G401 (cell line): Measurements from ENCODE around the gene CASP9. TPM values are rescaled to one million over a fixed set of nuclear protein-coding genes. Genes with fewer than 3 reads are reported as not detected.

Source experiments
- DNase-seq: peaks from one replicate; pipeline ENCODE4 v3.0.0-alpha.2; 2015; ENCODE audit warnings: low spot score
- in situ Hi-C: cut with HindIII; loops from 2 replicates; pipeline ENCODE4 v1.10.0; 2016; ENCODE audit warnings: low sequenced_read_pairs, mixed read lengths
- total RNA-seq: library from RNA; depleted of rRNA; stranded (reverse); fragments of >200 nt; shearing (Covaris generic); gene quantifications from 2 replicates; pipeline ENCODE4 v1.2.3, GENCODE V29; 2014; rRNA removed

Gene CASP9
- 12.3 and 15.6 TPM in 2 replicates for total RNA-seq

- no peak for DNase-seq
- in situ Hi-C loops: no loop called here
Observed at GRCh38 chr1:15524021-15524282, at the start of gene CASP9. TSS of gene CASP9 (minus strand) at chr1:15524215. CDS start at chr1:15524200, 15 bp downstream.

DNA sequence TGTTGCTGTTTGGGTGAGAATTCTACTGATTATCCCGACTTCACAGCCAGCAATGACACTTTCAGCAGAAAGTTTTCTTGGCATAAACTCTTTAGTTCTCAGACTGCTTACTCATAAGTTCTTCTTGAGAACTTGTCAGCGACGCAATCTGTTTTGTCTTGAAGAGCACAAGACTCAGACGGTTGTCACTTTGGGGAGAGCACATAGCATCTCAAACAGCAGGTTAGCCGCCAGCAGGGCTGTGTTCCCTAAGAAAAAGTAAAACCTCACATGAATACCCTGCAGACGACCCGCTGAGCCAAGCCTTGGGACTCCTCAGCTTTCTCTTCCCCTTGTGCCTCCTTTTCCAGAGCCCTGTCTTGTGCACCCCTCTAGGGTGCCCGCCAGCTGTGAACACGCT is 49.5 kb upstream of the CASP9 start:
- in situ Hi-C loops: no loop called here
- DNase-seq: no peak

GRCh38 chr1:15571266-15571665 is 47.3 kb upstream of the CASP9 start:
- DNase-seq: no peak
- in situ Hi-C loops: no loop called here

- in situ Hi-C loops: no loop called here
- no peak for DNase-seq
Observed at GRCh38 chr1:15570861-15571260, 46.8 kb upstream of the CASP9 start.

- DNase-seq: no peak
- in situ Hi-C loops: no loop called here
Observed at GRCh38 chr1:15568387-15569073, 44.5 kb upstream of the CASP9 start.

GRCh38 chr1:15559189-15559810 is 35.3 kb upstream of the CASP9 start:
- no peak for DNase-seq
- in situ Hi-C loops: no loop called here

- DNase-seq: no peak
- in situ Hi-C loops: no loop called here
Observed at GRCh38 chr1:15558516-15558915, 34.5 kb upstream of the CASP9 start.

DNA sequence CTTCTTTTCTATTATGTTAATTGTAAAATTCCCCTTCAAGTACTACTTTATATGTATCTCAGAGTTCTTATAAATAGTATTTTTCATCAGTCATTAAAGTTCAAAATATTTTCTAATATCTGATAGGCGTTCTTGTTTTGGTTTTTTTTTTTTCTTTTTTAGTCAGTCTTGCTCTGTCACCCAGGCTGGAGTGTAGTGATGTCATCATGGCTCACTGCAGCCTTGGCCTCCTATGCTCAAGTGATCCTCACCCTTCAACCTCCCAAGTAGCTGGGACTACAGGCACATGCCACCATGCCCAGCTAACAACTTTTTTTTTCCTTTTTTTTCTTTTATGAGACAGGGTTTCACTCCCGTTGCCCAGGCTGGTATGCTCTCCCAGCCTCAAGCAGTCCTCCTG is 33.6 kb upstream of the CASP9 start:
- no peak for DNase-seq
- in situ Hi-C loops: no loop called here

GRCh38 chr1:15557008-15557407 is 33.0 kb upstream of the CASP9 start:
- DNase-seq: no peak
- in situ Hi-C loops: no loop called here

- in situ Hi-C loops: no loop called here
- DNase-seq: no peak
Observed at GRCh38 chr1:15550573-15550972, 26.6 kb upstream of the CASP9 start.

GRCh38 chr1:15546641-15547040 is 22.6 kb upstream of the CASP9 start:
- in situ Hi-C loops: no loop called here
- no peak for DNase-seq

DNA sequence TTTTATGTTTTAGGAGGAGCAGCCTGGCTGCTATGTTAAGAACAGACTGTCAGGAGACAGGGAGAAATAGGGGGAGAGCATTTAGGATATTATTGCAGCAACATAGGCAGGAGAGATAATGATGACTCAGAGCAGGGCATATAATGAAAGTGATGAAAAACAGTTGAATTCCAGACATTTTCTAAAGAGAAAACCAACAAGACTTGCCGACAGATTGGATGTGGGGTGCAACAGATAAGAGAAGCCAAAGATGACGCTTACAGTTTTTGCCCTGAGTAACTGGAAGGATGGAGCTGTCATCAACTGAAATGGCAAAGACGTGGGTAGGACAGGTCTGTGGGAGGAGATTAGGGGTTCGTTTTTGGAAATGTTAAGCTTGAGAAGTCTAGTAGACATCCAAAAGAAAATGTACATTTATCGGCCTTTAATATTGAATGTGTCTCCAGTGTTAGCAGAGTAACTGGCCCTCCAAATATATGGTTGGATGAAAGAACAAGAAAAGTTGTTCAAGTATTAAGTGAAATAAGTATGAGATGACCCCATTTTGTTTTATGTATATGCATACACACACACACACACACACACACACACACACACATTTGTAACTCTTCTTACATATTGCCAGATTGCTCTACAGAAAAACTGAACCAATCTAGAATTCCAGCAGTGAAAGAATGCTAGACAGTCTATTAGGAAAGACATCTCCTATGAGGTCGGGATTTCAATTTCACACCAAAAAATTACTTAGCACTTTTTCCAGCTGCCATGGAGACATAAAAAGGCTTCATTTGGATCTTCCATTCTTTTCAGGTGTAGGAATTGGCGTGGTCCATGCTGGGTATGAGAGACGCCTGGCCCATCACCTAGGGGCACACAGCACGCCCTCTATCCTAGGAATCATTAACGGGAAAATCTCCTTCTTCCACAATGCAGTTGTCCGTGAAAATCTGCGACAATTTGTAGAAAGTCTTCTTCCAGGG is 19.9 kb upstream of the CASP9 start:
- in situ Hi-C loops: no loop called here
- no peak for DNase-seq

DNA sequence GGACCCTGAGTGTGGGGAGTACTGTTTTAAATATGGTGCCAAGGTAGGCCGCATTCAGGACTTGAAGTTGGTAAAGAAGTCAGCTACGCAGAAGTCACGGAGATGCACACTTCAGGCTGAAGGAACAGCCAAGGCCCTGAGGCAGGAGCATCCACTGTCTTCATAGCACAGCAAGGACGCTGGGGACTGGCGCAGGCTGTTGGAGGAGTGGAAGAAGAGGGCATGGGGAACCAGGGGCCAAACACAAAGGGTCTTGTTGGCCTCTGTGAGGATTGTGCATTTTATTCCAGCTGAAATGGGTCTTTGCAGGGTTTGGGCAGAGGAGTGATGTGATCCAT is 19.2 kb upstream of the CASP9 start:
- in situ Hi-C loops: no loop called here
- DNase-seq: no peak

DNA sequence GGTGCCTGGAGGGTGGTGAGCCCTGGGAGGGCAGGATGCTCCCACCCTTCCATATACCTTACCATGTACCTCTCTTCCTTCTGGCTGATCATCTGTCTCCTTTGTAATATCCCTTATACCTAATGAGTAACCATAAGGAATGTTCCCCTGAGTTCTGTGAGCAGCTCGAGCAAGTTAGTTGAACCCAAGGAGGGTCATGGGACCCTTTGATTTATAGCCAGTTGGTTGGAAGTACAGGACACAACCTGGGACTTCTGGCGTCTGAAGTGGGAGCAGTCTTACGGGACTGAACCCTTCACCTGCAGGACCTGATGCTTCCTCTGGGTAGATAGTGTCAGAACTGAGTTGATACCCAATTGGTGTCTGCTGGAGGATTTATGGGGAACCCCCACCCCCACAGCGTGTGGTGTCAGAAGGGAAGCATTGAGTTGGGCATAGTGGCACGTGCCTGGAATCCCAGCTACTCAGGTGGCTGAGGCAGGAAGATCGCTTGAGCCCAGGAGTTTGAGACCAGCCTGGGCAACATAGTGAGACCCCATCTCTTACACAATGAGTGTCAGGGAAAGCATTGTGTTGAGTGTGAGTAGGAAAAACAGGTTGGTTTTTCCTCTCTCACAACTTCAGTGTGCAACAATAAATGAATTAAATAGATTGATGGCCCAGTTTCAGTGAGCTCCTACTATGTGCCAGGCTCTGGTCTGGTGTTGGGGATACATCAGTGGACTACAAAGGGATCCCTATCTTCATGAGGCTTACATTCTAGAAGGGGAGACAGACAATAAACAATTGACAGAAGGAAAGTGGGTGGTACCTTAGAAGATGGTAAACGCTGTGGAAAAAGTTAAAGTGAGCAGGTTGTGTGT is 18.6 kb upstream of the CASP9 start:
- no peak for DNase-seq
- in situ Hi-C loops: no loop called here

DNA sequence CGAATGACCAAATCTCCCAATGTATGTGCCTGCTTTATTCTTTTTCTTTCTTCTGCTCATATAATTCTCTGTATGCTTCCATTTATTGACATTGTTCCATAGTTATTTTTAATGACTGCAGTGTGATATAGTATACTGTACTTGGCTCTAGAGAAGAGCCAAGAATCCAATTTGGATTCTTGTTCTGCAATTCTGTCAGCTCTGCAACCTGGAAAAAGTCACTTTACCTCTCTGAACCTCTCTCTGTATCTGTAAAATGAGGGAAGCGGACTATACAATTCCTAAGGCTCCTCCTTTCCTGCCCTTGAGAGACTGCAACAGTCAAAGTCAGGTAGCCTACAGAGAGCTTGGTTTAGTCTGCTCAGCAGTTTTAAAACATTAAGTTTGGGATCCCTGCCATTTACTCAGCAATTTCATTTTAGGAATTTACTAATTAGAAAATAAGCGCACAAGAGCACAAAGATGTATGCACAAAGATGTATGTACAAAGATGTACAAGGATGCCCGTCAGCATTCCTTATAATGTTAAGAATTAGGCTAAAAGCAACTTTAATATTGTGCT is 17.3 kb upstream of the CASP9 start:
- in situ Hi-C loops: no loop called here
- DNase-seq: no peak

DNA sequence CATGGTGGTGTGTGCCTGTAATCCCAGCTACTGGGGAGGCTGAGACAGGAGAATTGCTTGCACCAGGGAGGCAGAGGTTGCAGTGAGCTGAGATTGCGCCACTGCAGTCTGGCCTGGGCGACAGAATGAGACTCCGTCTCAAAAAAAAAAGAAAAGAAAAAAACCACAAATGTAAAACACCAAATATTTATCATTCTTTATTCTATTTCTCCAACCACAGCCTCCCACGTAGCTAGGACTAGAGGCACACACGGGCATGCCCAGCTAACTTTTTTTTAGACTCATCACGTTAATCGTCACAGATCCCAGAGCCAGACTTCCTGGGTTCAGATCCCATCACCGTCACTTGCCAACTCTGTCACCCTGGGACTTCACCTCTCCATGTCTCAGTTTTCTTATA is 16.2 kb upstream of the CASP9 start:
- DNase-seq: no peak
- in situ Hi-C loops: no loop called here

GRCh38 chr1:15538771-15539170 is 14.8 kb upstream of the CASP9 start:
- DNase-seq: no peak
- in situ Hi-C loops: no loop called here

DNA sequence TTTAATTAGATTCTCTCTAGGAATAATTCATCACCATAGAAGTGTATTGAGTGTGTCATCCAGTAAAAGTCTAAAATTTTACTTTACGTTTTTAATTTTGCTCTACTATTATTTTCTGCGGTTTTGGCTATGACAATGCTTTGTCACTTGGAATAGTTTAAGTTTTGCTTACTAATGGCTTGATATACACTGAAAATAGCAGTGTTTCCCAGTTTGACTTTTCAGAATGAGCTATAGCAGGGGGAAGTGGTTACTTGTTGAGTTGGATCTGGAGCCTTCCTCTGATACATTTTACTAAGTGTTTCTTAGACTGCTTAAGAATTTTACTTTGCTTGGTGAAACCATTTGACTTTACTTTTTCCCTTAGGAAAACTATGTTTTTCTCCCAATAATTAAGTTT is 7.7 kb upstream of the CASP9 start:
- DNase-seq: no peak
- in situ Hi-C loops: no loop called here

- in situ Hi-C loops: no loop called here
- DNase-seq: no peak
Observed at GRCh38 chr1:15531003-15531402, 7.0 kb upstream of the CASP9 start.
